ENCODE data around the gene SKAP2.

Gene SKAP2

DNA sequence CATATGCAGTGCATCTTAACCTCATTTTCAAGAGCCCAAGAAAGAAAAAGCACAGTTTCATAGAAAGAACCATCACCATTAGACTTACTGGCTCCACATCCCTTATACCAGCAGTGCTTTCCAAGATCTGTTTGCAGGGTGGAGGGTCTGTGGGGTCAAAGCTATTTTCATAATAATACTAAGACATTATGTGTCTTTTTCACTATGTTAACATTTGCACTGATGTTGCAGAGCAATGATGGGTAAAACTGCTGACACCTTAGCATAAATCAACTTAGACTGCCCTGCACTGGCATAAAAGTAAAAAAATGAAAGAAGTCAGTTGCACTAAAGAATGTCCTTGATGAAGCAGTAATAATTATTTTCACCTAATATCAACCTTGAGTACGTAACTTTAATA lies 166.2 kb downstream of the SKAP2 start:
- no peak overlapping the region for H3K4me3 ChIP-seq (ENCODE audit: low read length)
- TF ChIP-seq, protein P1, sequence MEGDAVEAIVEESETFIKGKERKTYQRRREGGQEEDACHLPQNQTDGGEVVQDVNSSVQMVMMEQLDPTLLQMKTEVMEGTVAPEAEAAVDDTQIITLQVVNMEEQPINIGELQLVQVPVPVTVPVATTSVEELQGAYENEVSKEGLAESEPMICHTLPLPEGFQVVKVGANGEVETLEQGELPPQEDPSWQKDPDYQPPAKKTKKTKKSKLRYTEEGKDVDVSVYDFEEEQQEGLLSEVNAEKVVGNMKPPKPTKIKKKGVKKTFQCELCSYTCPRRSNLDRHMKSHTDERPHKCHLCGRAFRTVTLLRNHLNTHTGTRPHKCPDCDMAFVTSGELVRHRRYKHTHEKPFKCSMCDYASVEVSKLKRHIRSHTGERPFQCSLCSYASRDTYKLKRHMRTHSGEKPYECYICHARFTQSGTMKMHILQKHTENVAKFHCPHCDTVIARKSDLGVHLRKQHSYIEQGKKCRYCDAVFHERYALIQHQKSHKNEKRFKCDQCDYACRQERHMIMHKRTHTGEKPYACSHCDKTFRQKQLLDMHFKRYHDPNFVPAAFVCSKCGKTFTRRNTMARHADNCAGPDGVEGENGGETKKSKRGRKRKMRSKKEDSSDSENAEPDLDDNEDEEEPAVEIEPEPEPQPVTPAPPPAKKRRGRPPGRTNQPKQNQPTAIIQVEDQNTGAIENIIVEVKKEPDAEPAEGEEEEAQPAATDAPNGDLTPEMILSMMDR (conservative IDR thresholded peaks at IDR 0.05; ENCODE audit: low read length): no peak
- DNase-seq (ENCODE audit: low read depth): no peak

DNA sequence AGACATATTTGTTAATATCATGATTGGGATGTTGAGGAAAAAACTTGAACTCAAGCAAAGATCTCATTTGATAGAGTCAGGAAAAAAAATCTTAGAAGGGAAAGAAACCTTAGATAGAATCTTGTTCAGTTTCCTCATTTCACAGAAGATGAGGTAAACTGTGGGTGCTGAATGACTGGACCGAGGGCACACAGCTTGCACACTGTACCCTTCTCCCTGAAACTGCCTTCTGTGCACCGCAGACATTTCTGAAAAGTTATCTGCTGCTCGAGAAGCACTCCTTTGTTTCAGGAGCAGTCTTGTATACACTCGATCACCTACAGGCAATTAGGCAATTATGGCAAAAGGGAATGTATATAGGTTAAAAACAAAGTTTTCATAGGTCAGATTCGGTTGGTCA lies 167.4 kb downstream of the SKAP2 start:
- TF ChIP-seq, protein P1 (conservative IDR thresholded peaks at IDR 0.05; ENCODE audit: low read length): no peak
- no peak for DNase-seq (ENCODE audit: low read depth)
- no peak overlapping the region for H3K4me3 ChIP-seq (ENCODE audit: low read length)

DNA sequence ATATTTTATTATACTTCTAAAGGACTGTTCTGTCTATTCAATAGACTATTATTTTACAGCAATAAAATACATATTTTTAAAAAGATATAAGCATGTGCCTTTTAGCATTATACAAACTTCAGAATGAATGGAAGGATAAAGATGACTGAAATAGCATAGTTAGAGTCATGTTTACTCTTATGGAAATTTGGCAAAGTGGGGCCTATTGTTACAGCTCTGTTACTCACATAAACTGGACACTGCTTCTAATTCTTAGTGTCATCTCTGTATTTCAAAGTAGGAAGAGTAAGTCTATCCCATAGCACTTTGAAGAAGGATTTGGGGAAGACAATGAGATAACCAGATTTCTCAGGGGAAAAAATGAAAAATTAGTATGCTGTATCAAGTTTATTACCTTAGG lies 168.2 kb downstream of the SKAP2 start:
- TF ChIP-seq, protein P1 (conservative IDR thresholded peaks at IDR 0.05; ENCODE audit: low read length): no peak
- no peak overlapping the region for H3K4me3 ChIP-seq (ENCODE audit: low read length)

DNA sequence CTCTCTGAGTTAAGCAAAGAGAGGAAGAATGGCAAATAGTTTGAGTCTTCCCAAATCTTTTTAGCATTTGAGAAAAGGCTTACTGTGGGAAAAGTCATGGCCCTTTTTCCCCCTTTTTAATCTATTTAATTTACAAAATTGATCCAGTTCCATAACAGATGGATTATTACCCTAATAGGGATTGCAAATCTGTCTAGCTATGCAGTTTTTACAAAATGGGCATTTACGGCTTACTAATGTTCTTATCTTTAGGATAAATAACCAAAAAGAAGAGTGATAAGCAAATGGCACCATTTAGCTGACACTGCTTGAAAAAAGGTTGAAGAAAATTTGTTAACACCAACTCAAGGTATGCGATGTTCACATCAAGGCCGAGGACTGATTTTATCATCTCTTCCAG lies 169.7 kb downstream of the SKAP2 start:
- TF ChIP-seq, protein P1 (conservative IDR thresholded peaks at IDR 0.05; ENCODE audit: low read length): no peak
- DNase-seq (ENCODE audit: low read depth): no peak
- H3K4me3 ChIP-seq (ENCODE audit: low read length): no peak overlapping the region

More for the DNA sequence above, 168.2 kb downstream of the SKAP2 start:
- no peak for DNase-seq (ENCODE audit: low read depth)

DNA sequence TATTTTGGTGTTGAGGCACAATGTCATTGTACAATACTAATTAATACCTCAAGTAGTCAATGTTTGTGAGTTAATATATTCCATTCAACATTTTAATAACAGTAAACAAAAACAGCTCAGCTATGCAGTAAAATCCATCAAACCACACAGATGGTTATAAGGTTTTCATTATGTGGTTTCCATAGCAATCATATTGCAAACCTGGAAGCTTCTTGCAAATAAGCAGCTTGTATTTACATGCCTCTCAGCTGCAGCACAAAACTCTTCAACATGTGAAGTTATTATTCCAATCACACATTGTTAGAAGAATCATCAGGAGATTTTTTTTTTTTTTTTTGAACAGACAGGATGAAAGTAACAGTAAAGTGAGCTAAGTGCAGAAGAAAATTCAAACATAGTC lies 170.2 kb downstream of the SKAP2 start:
- TF ChIP-seq, protein P1 (conservative IDR thresholded peaks at IDR 0.05; ENCODE audit: low read length): no peak
- peak; percentile 66 for DNase-seq (ENCODE audit: low read depth)
- no peak overlapping the region for H3K4me3 ChIP-seq (ENCODE audit: low read length)

DNA sequence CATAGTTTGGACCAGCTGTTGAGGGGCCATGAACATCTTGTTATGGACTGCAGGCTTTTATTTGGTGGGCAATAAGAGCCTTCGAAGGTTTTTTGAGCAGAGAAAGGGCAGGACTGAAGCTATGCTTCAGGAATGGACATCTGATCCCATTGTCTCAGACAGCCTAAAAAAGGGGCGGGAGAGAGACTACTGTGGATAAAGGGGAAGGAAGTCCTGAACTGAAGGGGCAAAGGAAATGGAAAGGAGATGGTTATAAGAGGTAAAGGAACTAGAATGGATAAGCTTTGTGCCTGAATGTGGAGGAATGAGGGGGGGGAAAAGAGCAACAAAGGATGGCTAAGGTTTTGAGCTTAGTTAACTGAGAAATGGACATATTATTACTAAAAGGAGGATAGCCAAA lies 172.5 kb downstream of the SKAP2 start:
- no peak for DNase-seq (ENCODE audit: low read depth)
- H3K4me3 ChIP-seq (ENCODE audit: low read length): no peak overlapping the region
- TF ChIP-seq, protein P1 (conservative IDR thresholded peaks at IDR 0.05; ENCODE audit: low read length): no peak

DNA sequence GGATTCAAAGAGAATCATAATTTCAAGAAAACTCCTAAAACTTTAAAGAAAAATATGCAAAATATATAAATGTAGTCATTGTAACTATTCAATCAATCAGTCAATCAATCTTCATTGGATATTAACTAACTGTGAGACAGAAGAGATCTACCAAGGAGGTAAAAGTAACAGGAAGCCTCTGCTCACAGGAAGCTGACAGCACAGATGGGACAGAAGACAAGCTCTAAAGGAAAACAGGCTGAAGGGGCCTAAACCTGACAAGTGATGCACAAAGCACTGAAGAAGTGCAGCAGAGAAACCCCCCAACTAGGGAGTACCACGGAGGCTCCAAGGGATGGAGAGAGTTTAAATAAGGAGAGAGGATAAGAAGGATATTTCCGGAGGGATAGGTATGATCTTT lies 173.0 kb downstream of the SKAP2 start:
- no peak overlapping the region for H3K4me3 ChIP-seq (ENCODE audit: low read length)
- TF ChIP-seq, protein P1 (conservative IDR thresholded peaks at IDR 0.05; ENCODE audit: low read length): no peak
- no peak for DNase-seq (ENCODE audit: low read depth)

Data from AG10803 (cell line).